Panc1 (cell line): ENCODE data around the gene SLC16A1. TPM values are rescaled to one million over a fixed set of nuclear protein-coding genes. Genes with fewer than 3 reads are reported as not detected.

Experiments
- ATAC-seq: fragments of 200-7000 bp; cut with Tn5 transposase; 2 replicates; pipeline ENCODE4 v1.9.1; 2020; ENCODE audit warnings: mild to moderate bottlenecking, moderate library complexity
- BruUV-seq: library from RNA; stranded (reverse); fragments of 400-500 nt; replicated peaks from 2 replicates; lab custom pipeline; 2021; lab: Mats Ljungman, UMichigan
- CTCF ChIA-PET: fragments of 300-600 bp; sonication (Branson Sonifier 250); formaldehyde crosslinking; loops from one replicate; lab custom pipeline; 2022; ENCODE audit warnings: antibody characterized with exemption; lab: Charles Lee
- POLR2A ChIA-PET: fragments of 300-600 bp; sonication (Branson Sonifier 250); formaldehyde crosslinking; loops from one replicate; lab custom pipeline; 2022; ENCODE audit warnings: antibody characterized with exemption; lab: Charles Lee
- DNase-seq: peaks from one replicate; pipeline ENCODE4 v3.0.0-alpha.2; 2010; ENCODE audit warnings: low read depth, low spot score
- H3K27ac ChIP-seq: 2 replicates; pipeline ENCODE4 v1.5.1; 2011; ENCODE audit warnings: mild to moderate bottlenecking, low read length, inconsistent platforms
- H3K27me3 ChIP-seq: fragments of 200-500 bp; sonication (Bioruptor generic); 2 replicates; pipeline ENCODE4 v1.6.0; 2014; ENCODE audit warnings: low read length, inconsistent platforms; ENCODE audit not compliant: control insufficient read depth, insufficient read depth
- H3K36me3 ChIP-seq: fragments of 200-500 bp; sonication (Bioruptor generic); 2 replicates; pipeline ENCODE4 v1.5.1; 2014; ENCODE audit warnings: inconsistent platforms, mild to moderate bottlenecking, low read length, moderate library complexity; ENCODE audit not compliant: control insufficient read depth, insufficient read depth
- H3K4me1 ChIP-seq: 2 replicates; pipeline ENCODE4 v1.5.1; 2011; ENCODE audit warnings: inconsistent platforms, mild to moderate bottlenecking, low read length, moderate library complexity; ENCODE audit not compliant: control insufficient read depth, insufficient read depth
- H3K4me3 ChIP-seq, 2 experiments: 2 replicates each; pipeline ENCODE4 v1.5.1; 2011 to 2012; ENCODE audit warnings: low read depth in 2 of 2, low read length in 2 of 2, mild to moderate bottlenecking in 2 of 2, inconsistent platforms in 1 of 2, moderate library complexity in 1 of 2
- H3K9me3 ChIP-seq: fragments of 200-500 bp; sonication (Bioruptor generic); 2 replicates; pipeline ENCODE4 v1.5.1; 2014; ENCODE audit warnings: low read depth, mild to moderate bottlenecking, inconsistent platforms, low read length, moderate library complexity; ENCODE audit not compliant: control insufficient read depth, insufficient read depth
- POLR2AphosphoS5 ChIP-seq: IDR thresholded peaks from 2 replicates; pipeline ENCODE4 v1.6.1; 2012; ENCODE audit warnings: mild to moderate bottlenecking, low read depth, low read length, moderate library complexity
- SIN3A ChIP-seq: IDR thresholded peaks from 2 replicates; pipeline ENCODE4 v1.6.1; 2012; ENCODE audit warnings: low read depth, mild to moderate bottlenecking, low read length, moderate library complexity, borderline replicate concordance; ENCODE audit not compliant: insufficient read depth
- TCF7L2 ChIP-seq: IDR thresholded peaks from 2 replicates; pipeline ENCODE4 v1.6.1; 2011; ENCODE audit warnings: mild to moderate bottlenecking, low read depth, low read length, inconsistent platforms
- in situ Hi-C: cut with HindIII; loops from 2 replicates; pipeline ENCODE4 v1.10.0; 2016; ENCODE audit warnings: low sequenced_read_pairs, low pct_unique_long_range_greater_than_20kb
- intact Hi-C: fragments of 100-400 bp; cut with micrococcal nuclease; formaldehyde crosslinking; loops from one replicate; pipeline ENCODE4 v1.10.0; 2022; ENCODE audit not compliant: unreplicated experiment
- total RNA-seq: library from RNA; stranded (reverse); gene quantifications from one replicate; pipeline ENCODE4 v1.2.1, GENCODE V29; 2021; ENCODE audit not compliant: unreplicated experiment
- TF ChIP-seq, protein P1 (sequence below): fragments of 450-650 bp; IDR thresholded peaks from 2 replicates; pipeline ENCODE4 v1.5.1; 2017; ENCODE audit warnings: mild to moderate bottlenecking
- TF ChIP-seq, protein P2 (sequence below), 2 experiments: IDR thresholded peaks; 2 replicates each; pipeline ENCODE4 v1.6.1; 2011 to 2012; ENCODE audit warnings: low read depth in 2 of 2, control low read depth in 1 of 2, low read length in 1 of 2, mild to moderate bottlenecking in 1 of 2, moderate library complexity in 1 of 2; ENCODE audit not compliant: insufficient read depth in 1 of 2

Gene SLC16A1
- total RNA-seq, 1 experiment from 2014 or later: 51.5 TPM

DNA sequence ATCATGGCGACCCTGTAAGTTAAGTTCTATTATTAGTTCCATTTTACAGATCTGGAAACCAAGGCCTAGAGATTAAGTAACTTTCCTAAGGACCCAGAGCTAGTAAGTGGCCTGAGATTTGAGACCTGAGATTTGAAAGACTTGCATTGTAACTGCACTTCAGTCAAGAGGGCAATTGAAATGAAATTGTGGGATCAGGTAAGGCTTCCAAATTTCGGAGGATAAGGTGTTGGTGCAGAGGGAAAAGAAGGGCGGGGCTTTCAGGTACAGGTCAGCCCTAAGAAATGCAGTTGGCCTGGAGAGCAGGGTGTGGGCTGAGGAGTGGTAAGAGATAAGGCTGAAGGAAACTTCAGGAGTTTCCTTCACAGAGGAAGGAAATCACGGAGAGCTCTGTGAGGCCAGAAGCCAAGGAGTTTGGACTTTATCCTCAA, 51.1 kb downstream of the SLC16A1 start:
- in situ Hi-C loops (no loop called here), intact Hi-C loops (no loop called here)
- ATAC-seq: no peak
- ChIA-PET CTCF (no interaction called here), POLR2A (no interaction called here)
- TF ChIP-seq POLR2AphosphoS5: no peak
- no peak for TF ChIP-seq TCF7L2
- no peak for TF ChIP-seq SIN3A
- TF ChIP-seq, protein P1, sequence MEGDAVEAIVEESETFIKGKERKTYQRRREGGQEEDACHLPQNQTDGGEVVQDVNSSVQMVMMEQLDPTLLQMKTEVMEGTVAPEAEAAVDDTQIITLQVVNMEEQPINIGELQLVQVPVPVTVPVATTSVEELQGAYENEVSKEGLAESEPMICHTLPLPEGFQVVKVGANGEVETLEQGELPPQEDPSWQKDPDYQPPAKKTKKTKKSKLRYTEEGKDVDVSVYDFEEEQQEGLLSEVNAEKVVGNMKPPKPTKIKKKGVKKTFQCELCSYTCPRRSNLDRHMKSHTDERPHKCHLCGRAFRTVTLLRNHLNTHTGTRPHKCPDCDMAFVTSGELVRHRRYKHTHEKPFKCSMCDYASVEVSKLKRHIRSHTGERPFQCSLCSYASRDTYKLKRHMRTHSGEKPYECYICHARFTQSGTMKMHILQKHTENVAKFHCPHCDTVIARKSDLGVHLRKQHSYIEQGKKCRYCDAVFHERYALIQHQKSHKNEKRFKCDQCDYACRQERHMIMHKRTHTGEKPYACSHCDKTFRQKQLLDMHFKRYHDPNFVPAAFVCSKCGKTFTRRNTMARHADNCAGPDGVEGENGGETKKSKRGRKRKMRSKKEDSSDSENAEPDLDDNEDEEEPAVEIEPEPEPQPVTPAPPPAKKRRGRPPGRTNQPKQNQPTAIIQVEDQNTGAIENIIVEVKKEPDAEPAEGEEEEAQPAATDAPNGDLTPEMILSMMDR: no peak
- TF ChIP-seq, protein P2, sequence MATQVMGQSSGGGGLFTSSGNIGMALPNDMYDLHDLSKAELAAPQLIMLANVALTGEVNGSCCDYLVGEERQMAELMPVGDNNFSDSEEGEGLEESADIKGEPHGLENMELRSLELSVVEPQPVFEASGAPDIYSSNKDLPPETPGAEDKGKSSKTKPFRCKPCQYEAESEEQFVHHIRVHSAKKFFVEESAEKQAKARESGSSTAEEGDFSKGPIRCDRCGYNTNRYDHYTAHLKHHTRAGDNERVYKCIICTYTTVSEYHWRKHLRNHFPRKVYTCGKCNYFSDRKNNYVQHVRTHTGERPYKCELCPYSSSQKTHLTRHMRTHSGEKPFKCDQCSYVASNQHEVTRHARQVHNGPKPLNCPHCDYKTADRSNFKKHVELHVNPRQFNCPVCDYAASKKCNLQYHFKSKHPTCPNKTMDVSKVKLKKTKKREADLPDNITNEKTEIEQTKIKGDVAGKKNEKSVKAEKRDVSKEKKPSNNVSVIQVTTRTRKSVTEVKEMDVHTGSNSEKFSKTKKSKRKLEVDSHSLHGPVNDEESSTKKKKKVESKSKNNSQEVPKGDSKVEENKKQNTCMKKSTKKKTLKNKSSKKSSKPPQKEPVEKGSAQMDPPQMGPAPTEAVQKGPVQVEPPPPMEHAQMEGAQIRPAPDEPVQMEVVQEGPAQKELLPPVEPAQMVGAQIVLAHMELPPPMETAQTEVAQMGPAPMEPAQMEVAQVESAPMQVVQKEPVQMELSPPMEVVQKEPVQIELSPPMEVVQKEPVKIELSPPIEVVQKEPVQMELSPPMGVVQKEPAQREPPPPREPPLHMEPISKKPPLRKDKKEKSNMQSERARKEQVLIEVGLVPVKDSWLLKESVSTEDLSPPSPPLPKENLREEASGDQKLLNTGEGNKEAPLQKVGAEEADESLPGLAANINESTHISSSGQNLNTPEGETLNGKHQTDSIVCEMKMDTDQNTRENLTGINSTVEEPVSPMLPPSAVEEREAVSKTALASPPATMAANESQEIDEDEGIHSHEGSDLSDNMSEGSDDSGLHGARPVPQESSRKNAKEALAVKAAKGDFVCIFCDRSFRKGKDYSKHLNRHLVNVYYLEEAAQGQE (IDR thresholded peaks at IDR 0.05; ENCODE audit: insufficient read depth in 1 of 2, low read depth in 2 of 2, low read length in 1 of 2): no peak
- no peak overlapping the region for H3K27ac ChIP-seq
- no peaks in the 10 kb centered on the region for H3K27me3 ChIP-seq
- H3K4me1 ChIP-seq: no peaks in the 10 kb centered on the region
- H3K36me3 ChIP-seq: no peaks in the 10 kb centered on the region
- no peaks in the 10 kb centered on the region for H3K9me3 ChIP-seq
- BruUV-seq: no TSS peak
- H3K4me3 ChIP-seq: no peak overlapping the region
- DNase-seq: no peak

DNA sequence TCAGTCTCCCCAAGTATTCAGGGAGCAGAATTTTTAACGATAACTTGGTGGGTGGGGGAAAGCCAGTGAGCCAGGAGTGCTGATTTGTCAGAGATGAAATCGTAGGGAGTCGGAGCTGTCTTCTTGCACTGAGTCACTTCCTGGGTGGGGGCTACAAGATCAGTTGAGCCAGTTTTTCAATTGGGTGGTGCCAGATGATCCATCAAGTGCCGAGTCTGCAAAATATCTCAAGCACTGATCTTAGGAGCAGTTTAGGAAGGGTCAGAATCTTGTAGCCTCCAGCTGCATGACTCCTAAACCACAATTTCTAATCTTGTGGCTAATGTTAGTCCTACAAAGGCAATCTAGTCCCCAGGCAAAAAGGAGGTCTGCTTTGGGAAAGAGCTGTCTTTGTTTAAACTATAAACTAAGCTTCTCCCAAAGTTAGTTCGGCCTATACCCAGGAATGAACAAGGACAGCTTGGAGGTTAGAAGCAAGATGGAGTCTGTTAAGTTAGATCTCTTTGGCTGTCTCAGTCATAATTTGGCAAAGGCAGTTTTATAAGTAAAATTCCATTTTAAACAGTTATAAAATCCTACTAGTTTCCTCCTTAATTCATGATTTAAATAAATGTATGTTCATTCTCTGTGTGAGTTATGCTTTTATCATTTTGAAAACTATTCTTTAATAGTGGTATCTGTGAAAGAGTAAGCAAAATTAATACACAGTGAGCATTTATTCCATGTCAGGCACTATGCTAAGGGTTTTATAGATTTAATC, 51.7 kb downstream of the SLC16A1 start:
- Histone ChIP-seq H3K4me3 (no peak overlapping the region), H3K9me3 (no peaks in the 10 kb centered on the region), H3K27me3 (no peaks in the 10 kb centered on the region), H3K36me3 (no peaks in the 10 kb centered on the region), H3K4me1 (no peaks in the 10 kb centered on the region), H3K27ac (no peak overlapping the region)
- no TSS peak for BruUV-seq
- ATAC-seq (no peak), DNase-seq (no peak)
- intact Hi-C loops (no loop called here), in situ Hi-C loops (no loop called here)
- ChIA-PET CTCF (no interaction called here), POLR2A (no interaction called here)
- no peak for TF ChIP-seq TCF7L2
- TF ChIP-seq, protein P2 (IDR thresholded peaks at IDR 0.05; ENCODE audit: insufficient read depth in 1 of 2, low read depth in 2 of 2, low read length in 1 of 2): no peak
- no peak for TF ChIP-seq SIN3A
- TF ChIP-seq, protein P1: no peak
- TF ChIP-seq POLR2AphosphoS5: no peak
